ENCODE data around the gene CTSO. TPM values are rescaled to one million over a fixed set of nuclear protein-coding genes. Genes with fewer than 3 reads are reported as not detected.

CTSO gene
- total RNA-seq, 2 donors from 2014 or later: 11.4 to 14.9 TPM

GRCh38 chr4:155883895-155884294 lies 69.8 kb downstream of the CTSO start:
- Histone ChIP-seq H3K4me3 (no peak overlapping the region), H3K36me3 (no peaks in the 10 kb centered on the region), H3K27me3 (no peaks in the 10 kb centered on the region), H3K9me3 (no peaks in the 10 kb centered on the region), H3K27ac (no peak overlapping the region), H3K4me1 (no peaks in the 10 kb centered on the region)
- no peak for TF ChIP-seq CTCF (IDR thresholded peaks at IDR 0.05)
- DNase-seq (ENCODE audit: low spot score): no peak

- Histone ChIP-seq H3K27ac (no peak overlapping the region), H3K9me3 (no peaks in the 10 kb centered on the region), H3K27me3 (no peaks in the 10 kb centered on the region), H3K4me3 (no peak overlapping the region), H3K4me1 (no peaks in the 10 kb centered on the region), H3K36me3 (no peaks in the 10 kb centered on the region)
- no peak for TF ChIP-seq CTCF (IDR thresholded peaks at IDR 0.05)
- no peak for DNase-seq (ENCODE audit: low spot score)
These were observed 72.1 kb downstream of the CTSO start for GRCh38 chr4:155881555-155881954.

DNA sequence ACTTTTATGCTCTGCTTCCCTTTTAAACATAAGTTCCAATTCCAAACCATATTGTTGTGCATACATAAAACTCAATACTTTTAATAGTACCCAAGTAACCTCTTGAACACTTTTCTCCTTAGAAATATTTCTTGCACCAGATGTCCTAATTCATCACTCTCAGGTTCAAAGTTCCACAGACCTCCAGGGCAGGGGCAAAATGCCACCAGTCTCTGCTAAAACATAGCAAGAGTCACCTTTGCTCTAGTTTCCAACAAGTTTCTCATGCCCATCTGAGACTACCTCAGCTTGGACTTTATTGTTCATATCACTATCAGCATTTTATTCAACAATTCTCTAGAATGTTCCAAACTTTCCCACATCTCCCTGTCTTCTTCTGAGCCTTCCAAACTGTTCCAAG lies 73.9 kb downstream of the CTSO start:
- Histone ChIP-seq H3K9me3 (peaks cover 0 to 11% of the 10 kb centered on the region in 2 donors), H3K36me3 (no peaks in the 10 kb centered on the region), H3K4me1 (no peaks in the 10 kb centered on the region), H3K27ac (no peak overlapping the region), H3K27me3 (no peaks in the 10 kb centered on the region), H3K4me3 (no peak overlapping the region)
- DNase-seq (ENCODE audit: low spot score): no peak
- no peak for TF ChIP-seq CTCF (IDR thresholded peaks at IDR 0.05)

DNA sequence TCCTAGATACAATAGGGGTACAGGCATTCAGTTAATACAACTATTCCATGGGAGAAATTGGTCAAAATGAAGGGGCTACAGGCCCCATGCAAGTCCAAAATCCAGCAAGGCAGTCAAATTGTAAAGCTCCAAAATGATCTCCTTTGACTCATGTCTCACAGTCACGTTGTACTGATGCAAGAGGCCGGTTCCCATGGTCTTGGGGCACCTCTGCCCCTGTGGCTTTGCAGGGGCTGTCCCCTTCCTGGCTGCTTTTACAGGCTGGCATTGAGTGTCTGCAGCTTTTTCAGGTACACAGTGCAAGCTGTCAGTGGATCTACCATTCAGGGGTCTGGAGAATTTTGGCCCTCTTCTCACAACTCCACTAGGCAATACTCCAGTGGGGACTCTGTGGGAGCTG lies 75.1 kb downstream of the CTSO start:
- H3K4me3 ChIP-seq: no peak overlapping the region
- DNase-seq (ENCODE audit: low spot score): no peak
- no peak overlapping the region for H3K27ac ChIP-seq
- H3K27me3 ChIP-seq: no peaks in the 10 kb centered on the region
- TF ChIP-seq CTCF (IDR thresholded peaks at IDR 0.05): no peak
- no peaks in the 10 kb centered on the region for H3K36me3 ChIP-seq
- H3K9me3 ChIP-seq: peaks cover 0 to 15% of the 10 kb centered on the region in 2 donors
- H3K4me1 ChIP-seq: no peaks in the 10 kb centered on the region

GRCh38 chr4:155877971-155878370 lies 75.7 kb downstream of the CTSO start:
- TF ChIP-seq CTCF (IDR thresholded peaks at IDR 0.05): no peak
- Histone ChIP-seq H3K4me1 (no peaks in the 10 kb centered on the region), H3K27ac (no peak overlapping the region), H3K36me3 (no peaks in the 10 kb centered on the region), H3K9me3 (peaks cover 0 to 15% of the 10 kb centered on the region in 2 donors), H3K27me3 (no peaks in the 10 kb centered on the region), H3K4me3 (no peak overlapping the region)
- DNase-seq (ENCODE audit: low spot score): no peak

- H3K4me1 ChIP-seq: no peaks in the 10 kb centered on the region
- no peak overlapping the region for H3K27ac ChIP-seq
- TF ChIP-seq CTCF (IDR thresholded peaks at IDR 0.05): no peak
These were observed 77.8 kb downstream of the CTSO start for GRCh38 chr4:155875878-155876277.

More at GRCh38 chr4:155875878-155876277, 77.8 kb downstream of the CTSO start:
- Histone ChIP-seq H3K27me3 (no peaks in the 10 kb centered on the region), H3K36me3 (no peaks in the 10 kb centered on the region), H3K9me3 (peaks cover 0 to 15% of the 10 kb centered on the region in 2 donors), H3K4me3 (no peak overlapping the region)
- DNase-seq (ENCODE audit: low spot score): no peak

Measured in right atrium auricular region (tissue), 2 donors.